HG02884 (cell line): Measurements from ENCODE around the gene CYP26B1.

Experiments
- ATAC-seq: cut with Tn5 transposase; IDR thresholded peaks from one replicate; pipeline ENCODE4 v1.9.1; 2021; ENCODE audit warnings: mild to moderate bottlenecking, moderate library complexity; ENCODE audit not compliant: unreplicated experiment

The CYP26B1 gene

GRCh38 chr2:72131916-72132841, 15.5 kb downstream of the CYP26B1 start:
- ATAC-seq, result no peak

GRCh38 chr2:72131371-72131891, 16.2 kb downstream of the CYP26B1 start:
- no peak for ATAC-seq

GRCh38 chr2:72130659-72131360, 16.9 kb downstream of the CYP26B1 start:
- no peak for ATAC-seq

GRCh38 chr2:72129681-72130340, 17.9 kb downstream of the CYP26B1 start:
- no peak for ATAC-seq

- no peak for ATAC-seq
Measured at GRCh38 chr2:72128843-72129227, 18.8 kb downstream of the CYP26B1 start.

GRCh38 chr2:72128059-72128842, 19.4 kb downstream of the CYP26B1 start:
- ATAC-seq, result no peak

- ATAC-seq, result no peak
Measured at GRCh38 chr2:72127401-72128058, 20.1 kb downstream of the CYP26B1 start.

GRCh38 chr2:72126186-72127100, 21.2 kb downstream of the CYP26B1 start:
- ATAC-seq, result no peak

GRCh38 chr2:72124376-72124775, 23.3 kb downstream of the CYP26B1 start:
- ATAC-seq, result no peak

GRCh38 chr2:72121153-72121552, 26.5 kb downstream of the CYP26B1 start:
- no peak for ATAC-seq

- ATAC-seq, result no peak
Measured at GRCh38 chr2:72118951-72119350, 28.7 kb downstream of the CYP26B1 start.

- no peak for ATAC-seq
Measured at GRCh38 chr2:72118386-72118785, 29.3 kb downstream of the CYP26B1 start.

GRCh38 chr2:72117718-72118117, 29.9 kb downstream of the CYP26B1 start:
- ATAC-seq, result no peak

GRCh38 chr2:72117029-72117428, 30.6 kb downstream of the CYP26B1 start:
- no peak for ATAC-seq

GRCh38 chr2:72116081-72116533, 31.6 kb downstream of the CYP26B1 start:
- ATAC-seq, result no peak

GRCh38 chr2:72115110-72116080, 32.3 kb downstream of the CYP26B1 start:
- ATAC-seq, result no peak

GRCh38 chr2:72114693-72115051, 33.0 kb downstream of the CYP26B1 start:
- ATAC-seq, result no peak
